GM19351 (cell line): ENCODE measurements around the gene PPIF.

Source experiments
- ATAC-seq: cut with Tn5 transposase; IDR thresholded peaks from one replicate; pipeline ENCODE4 v1.9.1; 2021; ENCODE audit warnings: mild to moderate bottlenecking, moderate library complexity; ENCODE audit not compliant: unreplicated experiment

Gene PPIF

GRCh38 chr10:79385392-79385795 lies 38.1 kb downstream of the PPIF start:
- ATAC-seq: no peak

GRCh38 chr10:79385804-79386531 lies 38.7 kb downstream of the PPIF start:
- no peak for ATAC-seq

- ATAC-seq: no peak
These were observed 39.6 kb downstream of the PPIF start for GRCh38 chr10:79386637-79387465.

GRCh38 chr10:79387466-79387973 lies 40.3 kb downstream of the PPIF start:
- no peak for ATAC-seq

GRCh38 chr10:79387974-79388850 lies 40.9 kb downstream of the PPIF start:
- ATAC-seq: no peak

GRCh38 chr10:79390057-79390456 lies 42.8 kb downstream of the PPIF start:
- no peak for ATAC-seq

GRCh38 chr10:79390551-79391229 lies 43.4 kb downstream of the PPIF start:
- ATAC-seq: no peak

GRCh38 chr10:79391231-79392019 lies 44.2 kb downstream of the PPIF start:
- ATAC-seq: no peak

GRCh38 chr10:79392020-79392398 lies 44.7 kb downstream of the PPIF start:
- ATAC-seq: no peak

GRCh38 chr10:79392506-79393176 lies 45.4 kb downstream of the PPIF start:
- ATAC-seq: no peak

- no peak for ATAC-seq
These were observed 46.1 kb downstream of the PPIF start for GRCh38 chr10:79393221-79393923.

- no peak for ATAC-seq
These were observed 46.8 kb downstream of the PPIF start for GRCh38 chr10:79393924-79394610.

- ATAC-seq: no peak
These were observed 47.4 kb downstream of the PPIF start for GRCh38 chr10:79394664-79395063.

- ATAC-seq: no peak
These were observed 49.3 kb downstream of the PPIF start for GRCh38 chr10:79396520-79396919.

- ATAC-seq: no peak
These were observed 49.8 kb downstream of the PPIF start for GRCh38 chr10:79397051-79397450.

- ATAC-seq: no peak
These were observed 50.5 kb downstream of the PPIF start for GRCh38 chr10:79397575-79398303.

GRCh38 chr10:79398642-79399041 lies 51.4 kb downstream of the PPIF start:
- ATAC-seq: no peak
